GM12892 (cell line): ENCODE data around the gene PTTG1IP.

ENCODE experiments used
- POLR2A ChIP-seq: IDR thresholded peaks from 2 replicates; pipeline ENCODE4 v1.6.1; 2011; ENCODE audit warnings: low read depth, low read length, control low read depth
- POLR2AphosphoS5 ChIP-seq: IDR thresholded peaks from 2 replicates; pipeline ENCODE4 v1.6.1; 2011; ENCODE audit warnings: low read depth, low read length, control low read depth

DNA sequence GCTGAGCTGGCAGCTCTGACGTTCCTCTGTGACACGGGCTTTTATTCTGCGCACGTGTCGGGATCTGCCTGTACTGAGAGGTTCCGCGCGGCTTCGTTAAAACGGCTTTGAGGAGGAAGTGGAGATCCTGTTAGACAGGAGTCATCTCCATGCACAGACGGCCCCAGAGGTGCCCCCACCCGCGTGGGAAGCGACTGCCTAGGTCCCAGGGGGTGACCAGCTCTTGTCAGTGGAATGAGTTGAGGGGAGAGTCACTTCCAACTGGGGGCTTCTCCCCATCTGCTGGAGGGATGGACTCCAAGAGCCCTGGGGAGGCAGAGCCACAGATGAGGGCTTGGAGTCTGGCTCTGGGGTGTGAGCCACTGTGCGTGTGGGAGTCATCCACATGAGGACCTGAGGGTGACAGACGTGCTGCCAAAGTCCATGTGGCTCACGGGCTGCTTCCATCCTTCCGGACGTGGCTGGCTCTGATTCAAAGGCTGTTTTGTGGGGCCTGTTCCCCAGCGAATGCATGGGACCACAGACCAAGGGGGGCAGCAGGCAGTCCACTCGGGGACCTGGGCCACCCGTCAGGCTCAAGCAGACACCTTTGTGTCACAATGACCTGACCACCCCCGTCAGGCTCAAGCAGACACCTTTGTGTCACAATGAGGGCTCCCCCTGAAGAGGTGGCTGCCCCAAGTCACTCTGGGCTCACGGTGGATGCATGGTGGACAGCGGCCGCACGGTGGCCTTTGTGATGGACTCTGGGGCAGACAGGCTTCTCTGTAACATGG is 26.8 kb downstream of the PTTG1IP start:
- TF ChIP-seq POLR2A (no peak), POLR2AphosphoS5 (no peak)
